Mucosa of descending colon (tissue), 3 donors: Measurements from ENCODE around the gene PRR5. TPM values are rescaled to one million over a fixed set of nuclear protein-coding genes. Genes with fewer than 3 reads are reported as not detected.
A peak's percentile ranks its signal among the peaks of the same experiment; 100 is the strongest.
"Not testable (repeated sequence)": the region's sequence is repeated elsewhere in the genome, so short reads cannot be mapped to it uniquely, and the experiment has no call there.

Source experiments
- ATAC-seq: fragments of 200-7000 bp; cut with Tn5 transposase; one replicate; pipeline ENCODE4 v1.9.1; 2020; ENCODE audit warnings: mild to moderate bottlenecking, moderate library complexity
- DNase-seq, 3 donors: peaks; one replicate each; pipeline ENCODE4 v3.0.0-alpha.2; 2020
- H3K36me3 ChIP-seq: fragments of 200-600 bp; one replicate; pipeline ENCODE4 v1.8.0; 2021; ENCODE audit warnings: low read depth, mild to moderate bottlenecking
- H3K4me1 ChIP-seq: fragments of 200-600 bp; one replicate; pipeline ENCODE4 v1.8.0; 2021; ENCODE audit warnings: low read depth, mild to moderate bottlenecking
- H3K4me3 ChIP-seq: fragments of 200-600 bp; one replicate; pipeline ENCODE4 v1.8.0; 2021; ENCODE audit warnings: mild to moderate bottlenecking
- H3K9me3 ChIP-seq: fragments of 200-600 bp; one replicate; pipeline ENCODE4 v1.8.0; 2021; ENCODE audit warnings: mild to moderate bottlenecking
- intact Hi-C, 2 donors: fragments of 100-400 bp; cut with DNase I in 1 of 2; cut with micrococcal nuclease in 1 of 2; formaldehyde crosslinking; loops; one replicate each; pipeline versions ENCODE4 v1.11.0 to v1.11.1; 2022; cut with DNase I, micrococcal nuclease
- total RNA-seq, 3 donors: library from RNA; stranded (reverse); fragmentation: NEBNext Ultra II Directional in 2 of 3; extraction: Animal tissue kit (Norgen Biotek cat#: 25700) in 2 of 3; gene quantifications; one replicate each; pipeline versions ENCODE4 v1.2.1 to v1.2.4, GENCODE V29; 2021 to 2023
- TF ChIP-seq, protein P1 (sequence below): fragments of 200-600 bp; IDR thresholded peaks from one replicate; pipeline ENCODE4 v1.8.0; 2022; ENCODE audit warnings: antibody characterized with exemption, mild to moderate bottlenecking
- donor health status: DM: no; HTN: no; CAD: no; lungs with moderate emphysema.
- donor health status: DM: no; HTN: no; CAD: no.
- donor health status: DM: no; HTN: yes; CAD: no.

PRR5 gene
- total RNA-seq, 3 donors from 2014 or later = 21.8 to 46.2 (median 35.1) TPM

DNA sequence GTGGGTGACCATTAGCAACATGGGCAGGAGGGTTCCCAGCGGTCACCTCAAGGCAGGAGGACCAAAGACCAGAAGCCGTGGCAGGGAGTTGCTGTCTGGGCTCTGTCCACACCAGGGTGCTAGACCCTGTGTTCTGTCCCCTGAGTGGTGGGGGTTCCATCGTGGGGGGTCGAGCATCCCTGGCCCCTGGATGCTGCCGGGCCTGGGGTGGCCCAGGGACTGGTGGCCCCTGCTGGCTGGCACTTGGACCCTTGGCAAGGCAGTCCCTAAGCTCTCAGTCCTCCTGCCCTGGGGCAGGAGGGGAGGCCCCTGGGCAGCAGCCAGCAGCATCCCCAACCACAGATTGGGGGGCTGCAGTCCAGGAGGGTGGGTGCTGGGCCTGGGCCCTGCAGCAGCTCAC lies 37.0 kb downstream of the PRR5 start:
- H3K4me3 ChIP-seq = no peak overlapping the region
- ATAC-seq (no peak), DNase-seq (peak in 1 of 3 donors; percentile 45)
- TF ChIP-seq, protein P1, sequence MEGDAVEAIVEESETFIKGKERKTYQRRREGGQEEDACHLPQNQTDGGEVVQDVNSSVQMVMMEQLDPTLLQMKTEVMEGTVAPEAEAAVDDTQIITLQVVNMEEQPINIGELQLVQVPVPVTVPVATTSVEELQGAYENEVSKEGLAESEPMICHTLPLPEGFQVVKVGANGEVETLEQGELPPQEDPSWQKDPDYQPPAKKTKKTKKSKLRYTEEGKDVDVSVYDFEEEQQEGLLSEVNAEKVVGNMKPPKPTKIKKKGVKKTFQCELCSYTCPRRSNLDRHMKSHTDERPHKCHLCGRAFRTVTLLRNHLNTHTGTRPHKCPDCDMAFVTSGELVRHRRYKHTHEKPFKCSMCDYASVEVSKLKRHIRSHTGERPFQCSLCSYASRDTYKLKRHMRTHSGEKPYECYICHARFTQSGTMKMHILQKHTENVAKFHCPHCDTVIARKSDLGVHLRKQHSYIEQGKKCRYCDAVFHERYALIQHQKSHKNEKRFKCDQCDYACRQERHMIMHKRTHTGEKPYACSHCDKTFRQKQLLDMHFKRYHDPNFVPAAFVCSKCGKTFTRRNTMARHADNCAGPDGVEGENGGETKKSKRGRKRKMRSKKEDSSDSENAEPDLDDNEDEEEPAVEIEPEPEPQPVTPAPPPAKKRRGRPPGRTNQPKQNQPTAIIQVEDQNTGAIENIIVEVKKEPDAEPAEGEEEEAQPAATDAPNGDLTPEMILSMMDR = no peak
- no peaks in the 10 kb centered on the region for H3K36me3 ChIP-seq
- no peaks in the 10 kb centered on the region for H3K9me3 ChIP-seq
- H3K4me1 ChIP-seq = peaks cover 13% of the 10 kb centered on the region
- intact Hi-C loops = loop anchor here in 1 of 2 donors (5.0 kb wide), 1 partner anchor 42 kb away; no protein-coding TSS in a partner anchor

DNA sequence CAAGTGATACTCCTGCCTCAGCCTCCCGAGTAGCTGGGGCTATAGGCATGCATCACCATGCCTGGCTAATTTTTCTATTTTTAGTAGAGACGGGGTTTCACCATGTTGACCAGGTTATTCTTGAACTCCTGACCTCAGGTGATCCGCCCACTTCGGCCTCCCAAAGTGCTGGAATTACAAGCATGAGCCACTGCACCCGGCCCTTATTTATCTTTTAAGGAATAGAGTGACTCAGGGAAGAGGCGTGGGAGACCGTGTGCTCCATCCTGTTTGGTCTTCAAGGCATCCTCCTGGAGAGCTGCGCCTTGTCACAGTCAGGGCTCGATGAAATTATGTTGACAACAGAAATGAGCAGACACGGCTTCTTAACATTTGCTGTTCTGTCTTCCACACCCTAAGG lies 37.7 kb downstream of the PRR5 start:
- ATAC-seq, H3K4me3 ChIP-seq, H3K36me3 ChIP-seq, H3K9me3 ChIP-seq: not testable (repeated sequence)
- peaks cover 16% of the 10 kb centered on the region for H3K4me1 ChIP-seq
- DNase-seq = peak in 1 of 3 donors; percentile 17
- intact Hi-C loops = loop anchor here in 1 of 2 donors (5.0 kb wide), 1 partner anchor 42 kb away; no protein-coding TSS in a partner anchor

DNA sequence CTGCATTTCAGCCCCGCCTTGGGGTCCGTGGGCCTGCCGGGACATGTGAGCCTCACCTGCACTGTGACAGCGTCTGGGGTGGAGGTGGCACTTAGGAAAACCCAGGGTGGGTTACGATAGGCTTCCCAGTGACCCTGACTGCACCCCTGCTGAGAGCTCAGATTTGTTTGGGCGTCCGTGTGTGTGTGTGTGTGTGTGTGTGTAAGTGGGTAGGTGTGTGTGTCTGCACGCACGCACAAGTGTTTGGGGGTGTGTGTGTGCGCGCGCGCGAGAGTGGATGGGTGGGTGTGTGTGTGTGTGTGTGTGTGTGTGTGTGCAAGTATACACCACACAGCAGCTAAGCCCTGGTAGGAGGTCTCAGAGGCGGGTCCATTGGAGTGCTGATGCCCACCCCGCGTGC lies 38.3 kb downstream of the PRR5 start:
- Histone ChIP-seq H3K4me1 (peaks cover 16% of the 10 kb centered on the region), H3K9me3 (no peaks in the 10 kb centered on the region), H3K4me3 (no peak overlapping the region), H3K36me3 (no peaks in the 10 kb centered on the region)
- intact Hi-C loops = no loop called here
- ATAC-seq = no peak
- peak in 1 of 3 donors; percentile 38 for DNase-seq
- TF ChIP-seq, protein P1 = no peak

DNA sequence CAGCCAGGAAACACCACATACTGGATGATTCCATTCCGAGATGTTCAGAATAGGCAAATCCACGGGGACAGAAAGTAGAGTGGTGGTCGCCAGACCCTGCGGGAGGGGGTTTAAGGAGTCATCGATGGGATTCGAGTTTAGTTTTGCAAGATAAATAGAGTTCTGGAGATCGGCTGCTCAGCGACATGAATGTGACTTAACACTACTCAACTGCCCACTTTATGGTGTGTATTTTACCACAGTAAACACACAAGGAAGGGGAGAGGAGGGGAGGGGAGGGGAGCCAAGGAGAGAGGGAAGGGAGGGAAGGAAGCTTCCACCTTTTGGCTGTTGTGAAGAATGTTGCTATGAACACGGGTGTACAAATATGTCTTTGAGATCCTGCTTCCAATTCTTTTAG lies 39.9 kb downstream of the PRR5 start:
- no peak overlapping the region for H3K4me3 ChIP-seq
- DNase-seq = peak; percentile 18 to 65 (median 57)

DNA sequence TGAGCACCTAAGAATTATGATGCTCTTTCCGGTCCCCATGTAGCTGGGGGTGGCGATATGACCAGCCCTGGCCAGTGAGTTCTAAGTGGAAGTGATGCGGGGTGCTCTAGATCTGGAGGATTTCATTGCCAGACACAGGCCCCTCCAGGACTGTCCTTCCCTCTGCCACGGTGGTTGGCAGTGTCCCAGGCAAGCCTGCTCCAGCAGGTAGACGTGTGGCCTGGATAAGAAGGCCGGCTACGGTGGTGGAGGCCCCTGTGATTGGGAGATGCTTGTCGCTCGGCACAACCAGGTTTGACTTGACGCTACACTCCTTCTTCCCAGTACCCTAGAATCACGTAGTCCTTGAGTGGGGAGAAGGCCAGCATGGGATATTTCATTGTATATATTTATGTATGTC lies 41.2 kb downstream of the PRR5 start:
- TF ChIP-seq, protein P1 = no peak
- Histone ChIP-seq H3K9me3 (no peaks in the 10 kb centered on the region), H3K36me3 (no peaks in the 10 kb centered on the region), H3K4me3 (no peak overlapping the region), H3K4me1 (peaks cover 21% of the 10 kb centered on the region)
- intact Hi-C loops = no loop called here
- ATAC-seq = no peak
- DNase-seq = peak in 2 of 3 donors; percentile 54 to 59

More for the DNA sequence above, 39.9 kb downstream of the PRR5 start:
- peak; percentile 57 for ATAC-seq
- Histone ChIP-seq H3K36me3 (no peaks in the 10 kb centered on the region), H3K9me3 (no peaks in the 10 kb centered on the region), H3K4me1 (peaks cover 21% of the 10 kb centered on the region)
- TF ChIP-seq, protein P1 = no peak
- intact Hi-C loops = no loop called here

DNA sequence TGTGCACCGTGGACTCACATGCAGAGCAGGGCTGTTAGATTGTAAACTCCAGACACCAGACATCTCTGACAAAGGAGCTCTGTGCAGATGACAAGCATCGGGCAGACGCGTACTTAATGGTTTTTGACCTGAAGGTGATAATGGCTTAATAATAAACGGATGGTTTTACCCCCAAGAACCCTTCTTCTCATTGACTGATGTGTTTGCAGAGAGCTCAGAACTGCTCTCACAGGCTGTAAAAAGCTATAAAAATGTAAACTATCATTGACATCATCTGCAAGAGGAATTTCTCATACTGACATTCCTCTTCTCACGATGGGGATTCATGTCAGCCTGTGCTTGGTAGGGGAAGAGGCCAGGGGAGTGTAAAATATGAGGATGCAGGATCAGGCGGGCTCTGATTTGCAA lies 41.8 kb downstream of the PRR5 start:
- peaks cover 21% of the 10 kb centered on the region for H3K4me1 ChIP-seq
- no peak for DNase-seq

More for the DNA sequence above, 41.8 kb downstream of the PRR5 start:
- intact Hi-C loops = no loop called here
- no peak for ATAC-seq
- no peaks in the 10 kb centered on the region for H3K9me3 ChIP-seq
- TF ChIP-seq, protein P1 = no peak
- H3K36me3 ChIP-seq = no peaks in the 10 kb centered on the region
- no peak overlapping the region for H3K4me3 ChIP-seq
